ENCODE data around the gene IQCN.
"Not testable (repeated sequence)": the region's sequence is repeated elsewhere in the genome, so short reads cannot be mapped to it uniquely, and the experiment has no call there.

IQCN gene

DNA sequence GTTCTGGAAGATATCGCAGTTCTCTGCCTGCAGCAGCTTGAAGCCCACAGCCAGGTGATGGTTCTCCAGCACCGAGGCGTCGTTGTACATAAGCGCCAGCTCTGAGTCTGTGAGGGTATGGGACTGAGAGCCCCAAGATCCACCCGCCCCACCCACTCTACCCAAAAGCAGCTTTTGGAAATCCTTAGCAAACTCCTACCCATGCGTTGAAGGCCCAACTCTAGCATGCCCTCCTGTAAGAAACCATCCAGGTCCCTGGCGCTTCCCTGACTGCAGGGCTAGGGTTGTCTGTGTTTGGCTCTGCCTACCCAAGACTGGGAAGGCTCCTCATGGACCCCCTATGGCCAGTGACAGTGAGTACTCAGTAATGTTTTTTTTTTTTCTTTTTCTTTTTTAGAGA, 57.5 kb downstream of the IQCN start:
- no peak for DNase-seq (ENCODE audit: low read depth in 1 of 2, low spot score in 1 of 2)
- TF ChIP-seq POLR2AphosphoS5 (IDR thresholded peaks at IDR 0.05; ENCODE audit: low read depth), result no peak
- no peak for TF ChIP-seq SPI1 (IDR thresholded peaks at IDR 0.05; ENCODE audit: borderline replicate concordance, low read depth)
- TF ChIP-seq, protein P1, sequence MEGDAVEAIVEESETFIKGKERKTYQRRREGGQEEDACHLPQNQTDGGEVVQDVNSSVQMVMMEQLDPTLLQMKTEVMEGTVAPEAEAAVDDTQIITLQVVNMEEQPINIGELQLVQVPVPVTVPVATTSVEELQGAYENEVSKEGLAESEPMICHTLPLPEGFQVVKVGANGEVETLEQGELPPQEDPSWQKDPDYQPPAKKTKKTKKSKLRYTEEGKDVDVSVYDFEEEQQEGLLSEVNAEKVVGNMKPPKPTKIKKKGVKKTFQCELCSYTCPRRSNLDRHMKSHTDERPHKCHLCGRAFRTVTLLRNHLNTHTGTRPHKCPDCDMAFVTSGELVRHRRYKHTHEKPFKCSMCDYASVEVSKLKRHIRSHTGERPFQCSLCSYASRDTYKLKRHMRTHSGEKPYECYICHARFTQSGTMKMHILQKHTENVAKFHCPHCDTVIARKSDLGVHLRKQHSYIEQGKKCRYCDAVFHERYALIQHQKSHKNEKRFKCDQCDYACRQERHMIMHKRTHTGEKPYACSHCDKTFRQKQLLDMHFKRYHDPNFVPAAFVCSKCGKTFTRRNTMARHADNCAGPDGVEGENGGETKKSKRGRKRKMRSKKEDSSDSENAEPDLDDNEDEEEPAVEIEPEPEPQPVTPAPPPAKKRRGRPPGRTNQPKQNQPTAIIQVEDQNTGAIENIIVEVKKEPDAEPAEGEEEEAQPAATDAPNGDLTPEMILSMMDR (IDR thresholded peaks at IDR 0.05; ENCODE audit: insufficient read depth, low read length), result no peak
- TF ChIP-seq GABPA (IDR thresholded peaks at IDR 0.05; ENCODE audit: low read depth), result no peak
- Histone ChIP-seq H3K4me3 (replicated peaks; ENCODE audit: insufficient read depth, low read length) (no peak overlapping the region), H3K27ac (replicated peaks) (no peak overlapping the region), H3K27me3 (ENCODE audit: insufficient read depth, poor library complexity, severe bottlenecking) (peaks cover 13% of the 10 kb centered on the region)

DNA sequence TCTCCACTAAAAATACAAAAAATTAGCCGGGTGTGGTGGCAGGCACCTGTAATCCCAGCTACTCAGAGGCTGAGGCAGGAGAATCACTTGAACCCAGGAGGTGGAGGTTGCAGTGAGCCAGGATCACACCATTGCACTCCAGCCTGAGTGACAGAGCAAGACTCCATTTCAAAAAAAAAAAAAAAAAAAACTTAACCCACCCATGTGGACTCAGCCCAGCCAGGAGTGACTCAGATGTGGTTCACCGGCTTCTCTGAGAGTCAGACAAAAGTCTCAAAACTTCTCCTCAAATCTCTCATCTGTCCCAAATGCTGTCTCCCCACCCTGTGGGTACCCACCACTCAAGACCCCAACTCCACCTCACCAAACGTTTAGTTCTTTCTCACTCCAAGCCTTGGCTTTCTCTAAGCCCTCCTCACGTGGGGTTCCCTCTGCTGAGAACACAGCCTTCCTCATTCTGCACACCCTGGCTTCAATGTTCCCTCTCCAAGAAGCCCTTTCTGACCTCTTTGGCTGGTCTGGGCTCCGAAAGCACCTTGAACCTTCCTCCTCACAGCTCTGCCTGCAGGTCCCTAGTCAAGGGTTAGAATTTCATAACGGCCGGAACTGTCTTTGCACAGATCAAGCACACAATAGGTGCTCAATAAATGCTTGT, 59.3 kb downstream of the IQCN start:
- DNase-seq (ENCODE audit: low read depth in 1 of 2, low spot score in 1 of 2), result no peak
- Histone ChIP-seq H3K27ac (replicated peaks) (no peak overlapping the region), H3K27me3 (ENCODE audit: insufficient read depth, poor library complexity, severe bottlenecking) (peaks cover 2% of the 10 kb centered on the region), H3K4me3 (replicated peaks; ENCODE audit: insufficient read depth, low read length) (no peak overlapping the region)
- TF ChIP-seq SPI1 (IDR thresholded peaks at IDR 0.05; ENCODE audit: borderline replicate concordance, low read depth) (no peak), POLR2AphosphoS5 (IDR thresholded peaks at IDR 0.05; ENCODE audit: low read depth) (no peak), GABPA (IDR thresholded peaks at IDR 0.05; ENCODE audit: low read depth) (no peak)
- TF ChIP-seq, protein P2, sequence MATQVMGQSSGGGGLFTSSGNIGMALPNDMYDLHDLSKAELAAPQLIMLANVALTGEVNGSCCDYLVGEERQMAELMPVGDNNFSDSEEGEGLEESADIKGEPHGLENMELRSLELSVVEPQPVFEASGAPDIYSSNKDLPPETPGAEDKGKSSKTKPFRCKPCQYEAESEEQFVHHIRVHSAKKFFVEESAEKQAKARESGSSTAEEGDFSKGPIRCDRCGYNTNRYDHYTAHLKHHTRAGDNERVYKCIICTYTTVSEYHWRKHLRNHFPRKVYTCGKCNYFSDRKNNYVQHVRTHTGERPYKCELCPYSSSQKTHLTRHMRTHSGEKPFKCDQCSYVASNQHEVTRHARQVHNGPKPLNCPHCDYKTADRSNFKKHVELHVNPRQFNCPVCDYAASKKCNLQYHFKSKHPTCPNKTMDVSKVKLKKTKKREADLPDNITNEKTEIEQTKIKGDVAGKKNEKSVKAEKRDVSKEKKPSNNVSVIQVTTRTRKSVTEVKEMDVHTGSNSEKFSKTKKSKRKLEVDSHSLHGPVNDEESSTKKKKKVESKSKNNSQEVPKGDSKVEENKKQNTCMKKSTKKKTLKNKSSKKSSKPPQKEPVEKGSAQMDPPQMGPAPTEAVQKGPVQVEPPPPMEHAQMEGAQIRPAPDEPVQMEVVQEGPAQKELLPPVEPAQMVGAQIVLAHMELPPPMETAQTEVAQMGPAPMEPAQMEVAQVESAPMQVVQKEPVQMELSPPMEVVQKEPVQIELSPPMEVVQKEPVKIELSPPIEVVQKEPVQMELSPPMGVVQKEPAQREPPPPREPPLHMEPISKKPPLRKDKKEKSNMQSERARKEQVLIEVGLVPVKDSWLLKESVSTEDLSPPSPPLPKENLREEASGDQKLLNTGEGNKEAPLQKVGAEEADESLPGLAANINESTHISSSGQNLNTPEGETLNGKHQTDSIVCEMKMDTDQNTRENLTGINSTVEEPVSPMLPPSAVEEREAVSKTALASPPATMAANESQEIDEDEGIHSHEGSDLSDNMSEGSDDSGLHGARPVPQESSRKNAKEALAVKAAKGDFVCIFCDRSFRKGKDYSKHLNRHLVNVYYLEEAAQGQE (IDR thresholded peaks at IDR 0.05; ENCODE audit: insufficient replicate concordance, low read depth), result no peak
- TF ChIP-seq, protein P1 (IDR thresholded peaks at IDR 0.05; ENCODE audit: insufficient read depth, low read length), result no peak

DNA sequence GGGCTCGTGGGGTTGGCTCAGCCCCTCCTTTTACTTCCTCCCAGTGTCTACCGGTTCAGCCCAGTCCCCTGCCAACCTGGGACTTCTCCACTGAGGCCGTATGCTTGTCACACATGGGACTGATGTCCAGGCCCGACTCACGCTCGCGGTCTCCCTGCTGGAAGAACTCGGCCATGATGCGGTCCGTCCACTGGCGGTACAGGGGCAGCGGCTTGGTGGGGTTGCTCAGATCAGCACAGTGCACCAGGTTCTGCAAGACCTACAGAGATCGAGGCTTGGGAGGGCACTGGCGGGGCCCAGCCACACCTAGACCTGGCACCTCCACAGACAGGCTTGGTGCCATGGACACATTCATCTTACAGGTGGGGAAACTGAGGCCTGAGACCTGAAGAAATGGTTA, 62.6 kb downstream of the IQCN start:
- no peak for DNase-seq (ENCODE audit: low read depth in 1 of 2, low spot score in 1 of 2)
- TF ChIP-seq, protein P1 (IDR thresholded peaks at IDR 0.05; ENCODE audit: insufficient read depth, low read length), result no peak
- TF ChIP-seq GABPA (IDR thresholded peaks at IDR 0.05; ENCODE audit: low read depth) (no peak), SPI1 (IDR thresholded peaks at IDR 0.05; ENCODE audit: borderline replicate concordance, low read depth) (no peak), POLR2AphosphoS5 (IDR thresholded peaks at IDR 0.05; ENCODE audit: low read depth) (no peak)
- TF ChIP-seq, protein P2 (IDR thresholded peaks at IDR 0.05; ENCODE audit: insufficient replicate concordance, low read depth), result no peak
- no peak overlapping the region for H3K27ac ChIP-seq (replicated peaks)
- no peaks in the 10 kb centered on the region for H3K27me3 ChIP-seq (ENCODE audit: insufficient read depth, poor library complexity, severe bottlenecking)
- no peak overlapping the region for H3K4me3 ChIP-seq (replicated peaks; ENCODE audit: insufficient read depth, low read length)

DNA sequence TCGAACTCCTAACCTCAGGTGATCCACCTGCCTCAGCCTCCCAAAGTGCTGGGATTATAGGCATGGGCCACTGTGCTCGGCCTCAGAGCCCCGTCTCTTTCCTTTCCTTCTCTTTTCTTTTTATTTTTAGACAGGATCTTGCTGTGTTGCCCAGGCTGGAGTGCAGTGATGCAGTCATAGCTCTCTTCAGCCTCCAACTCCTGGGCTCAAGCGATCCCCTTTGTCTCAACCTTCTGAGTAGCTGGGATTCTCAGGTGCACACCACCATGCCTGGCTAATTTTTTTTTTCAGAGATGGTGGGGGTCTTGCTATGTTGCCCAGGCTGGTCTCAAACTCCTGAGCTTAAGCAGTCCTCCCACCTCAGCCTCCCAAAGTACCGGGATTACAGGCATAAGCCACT, 64.3 kb downstream of the IQCN start:
- H3K27me3 ChIP-seq (ENCODE audit: insufficient read depth, poor library complexity, severe bottlenecking); H3K27ac ChIP-seq (replicated peaks); DNase-seq (ENCODE audit: low read depth in 1 of 2, low spot score in 1 of 2); H3K4me3 ChIP-seq (replicated peaks; ENCODE audit: insufficient read depth, low read length): not testable (repeated sequence)
